Prostate gland (tissue), 2 donors: ENCODE data around the gene THYN1. TPM values are rescaled to one million over a fixed set of nuclear protein-coding genes. Genes with fewer than 3 reads are reported as not detected.
"Not testable (repeated sequence)": the region's sequence is repeated elsewhere in the genome, so short reads cannot be mapped to it uniquely, and the experiment has no call there.

Experiments used
- DNase-seq: peaks from one replicate; pipeline ENCODE4 v3.0.0-alpha.2; 2019; ENCODE audit warnings: low spot score
- H3K27ac ChIP-seq, 2 donors: fragments of 200-600 bp; sonication (generic); 2 replicates each; pipeline ENCODE4 v1.5.1; 2017 to 2019
- H3K27me3 ChIP-seq: fragments of 200-600 bp; sonication (generic); replicated peaks from 2 replicates; pipeline ENCODE4 v1.5.1; 2019; ENCODE audit not compliant: insufficient read depth
- H3K36me3 ChIP-seq, 2 donors: fragments of 200-600 bp; sonication (generic); 1 replicate in 1 of 2; 2 replicates in 1 of 2; pipeline versions ENCODE4 v1.5.1 to v1.8.1; 2017 to 2019
- H3K4me1 ChIP-seq: fragments of 200-600 bp; sonication (generic); replicated peaks from 2 replicates; pipeline ENCODE4 v1.5.1; 2019
- H3K4me3 ChIP-seq, 2 donors: fragments of 200-600 bp; sonication (generic); 2 replicates each; pipeline ENCODE4 v1.5.1; 2017 to 2019
- H3K9me3 ChIP-seq: fragments of 200-600 bp; sonication (generic); 2 replicates; pipeline ENCODE4 v1.5.1; 2017
- CTCF ChIP-seq, 4 experiments: fragments of 200-600 bp in 2 of 4; fragments of 450-650 bp in 2 of 4; sonication (generic) in 2 of 4; IDR thresholded peaks; 1 replicate in 3 of 4; 2 replicates in 1 of 4; pipeline ENCODE4 v1.5.1; 2016 to 2019; ENCODE audit warnings: antibody characterized with exemption in 4 of 4, mild to moderate bottlenecking in 2 of 4, moderate library complexity in 2 of 4
- POLR2A ChIP-seq: fragments of 450-650 bp; IDR thresholded peaks from one replicate; pipeline ENCODE4 v1.6.1; 2016; ENCODE audit warnings: antibody characterized with exemption, mild to moderate bottlenecking
- POLR2AphosphoS5 ChIP-seq: sonication (generic); formaldehyde crosslinking; IDR thresholded peaks from one replicate; pipeline ENCODE4 v1.6.1; 2017; ENCODE audit warnings: antibody characterized with exemption
- WGBS: methylation state at CpG from one replicate; pipeline ENCODE4 v1.1.5; 2018; 5-methylcytosine and 5-hydroxymethylcytosine counted together
- intact Hi-C: fragments of 100-400 bp; cut with DNase I; formaldehyde crosslinking; loops from one replicate; pipeline ENCODE4 v1.14.2; 2022
- total RNA-seq, 2 donors: library from RNA; depleted of rRNA; stranded (reverse); fragments of >200 nt; gene quantifications; one replicate each; pipeline ENCODE4 v1.1.0, GENCODE V29; 2016

The THYN1 gene
- total RNA-seq, 2 donors from 2014 or later: 48.5 to 59.7 TPM

GRCh38 chr11:134261626-134262488, 8.7 kb upstream of the THYN1 start:
- H3K36me3 ChIP-seq: peaks cover 0 to 3% of the 10 kb centered on the region in 2 donors
- 83% methylated on average over 14 of the region's 14 CpGs for WGBS
- intact Hi-C loops: no loop called here

GRCh38 chr11:134260983-134261382, 7.8 kb upstream of the THYN1 start:
- Histone ChIP-seq H3K36me3 (peaks cover 0 to 3% of the 10 kb centered on the region in 2 donors), H3K9me3 (no peaks in the 10 kb centered on the region), H3K4me3 (no peak overlapping the region), H3K4me1 (peaks cover 3% of the 10 kb centered on the region), H3K27me3 (no peaks in the 10 kb centered on the region), H3K27ac (peak overlapping the region in 1 of 2 donors; percentile 53)
- WGBS: 89% methylated on average over 16 of the region's 16 CpGs
- intact Hi-C loops: no loop called here
- DNase-seq: no peak
- TF ChIP-seq POLR2A (no peak), POLR2AphosphoS5 (no peak), CTCF (IDR thresholded peaks at IDR 0.05) (no peak)

More at GRCh38 chr11:134261626-134262488, 8.7 kb upstream of the THYN1 start:
- peak overlapping the region in 1 of 2 donors; percentile 1 for H3K27ac ChIP-seq
- DNase-seq: no peak
- no peaks in the 10 kb centered on the region for H3K9me3 ChIP-seq
- H3K4me1 ChIP-seq: peaks cover 5% of the 10 kb centered on the region
- no peak overlapping the region for H3K4me3 ChIP-seq
- H3K27me3 ChIP-seq: no peaks in the 10 kb centered on the region
- TF ChIP-seq CTCF (IDR thresholded peaks at IDR 0.05): peak in 3 of 4 experiments; percentile 48 to 59 (median 55)
- no peak for TF ChIP-seq POLR2A

DNA sequence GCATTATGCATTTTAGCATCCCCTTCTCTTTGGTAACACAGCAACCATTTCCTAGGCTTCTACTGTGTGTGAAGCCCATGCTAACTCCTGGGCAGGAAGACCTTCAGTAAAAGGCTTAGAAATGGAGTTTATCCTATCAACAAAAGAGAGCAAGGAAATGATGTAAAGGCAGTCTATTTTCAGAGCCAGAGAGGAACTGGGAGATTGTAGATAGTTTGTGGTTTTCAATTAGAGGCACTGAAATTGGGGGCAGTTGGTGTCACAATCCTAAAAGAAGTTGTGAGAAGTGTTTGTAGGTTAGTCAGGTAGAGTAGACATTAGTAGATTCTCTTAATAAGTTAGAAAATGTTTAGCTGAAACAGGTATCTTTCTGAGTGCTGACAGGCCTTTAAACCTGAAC, 7.4 kb upstream of the THYN1 start:
- no peak for DNase-seq
- TF ChIP-seq CTCF (IDR thresholded peaks at IDR 0.05) (no peak), POLR2AphosphoS5 (no peak), POLR2A (no peak)
- Histone ChIP-seq H3K36me3 (peaks cover 0 to 3% of the 10 kb centered on the region in 2 donors), H3K27me3 (no peaks in the 10 kb centered on the region), H3K4me3 (no peak overlapping the region), H3K4me1 (no peaks in the 10 kb centered on the region), H3K9me3 (no peaks in the 10 kb centered on the region), H3K27ac (peak overlapping the region; percentile 16 to 53)
- intact Hi-C loops: no loop called here

- WGBS: 77% methylated on average over 4 of the region's 4 CpGs
- H3K9me3 ChIP-seq: no peaks in the 10 kb centered on the region
- intact Hi-C loops: no loop called here
- no peak for TF ChIP-seq POLR2A
- peak; percentile 77 for TF ChIP-seq POLR2AphosphoS5
- TF ChIP-seq CTCF (IDR thresholded peaks at IDR 0.05): no peak
- H3K4me3 ChIP-seq: no peak overlapping the region
- H3K27me3 ChIP-seq: no peaks in the 10 kb centered on the region
- H3K4me1 ChIP-seq: peaks cover 2% of the 10 kb centered on the region
- H3K27ac ChIP-seq: peak overlapping the region; percentile 52 to 53
- DNase-seq: peak; percentile 43
- H3K36me3 ChIP-seq: peaks cover 0 to 3% of the 10 kb centered on the region in 2 donors
These were observed 5.4 kb upstream of the THYN1 start for GRCh38 chr11:134258577-134258976.

GRCh38 chr11:134257101-134257500, 3.9 kb upstream of the THYN1 start:
- 96% methylated on average over 11 of the region's 11 CpGs for WGBS
- no peak overlapping the region for H3K27ac ChIP-seq
- H3K4me1 ChIP-seq: peaks cover 2% of the 10 kb centered on the region
- H3K4me3 ChIP-seq: no peak overlapping the region
- no peak for TF ChIP-seq POLR2AphosphoS5
- TF ChIP-seq CTCF (IDR thresholded peaks at IDR 0.05): no peak
- no peak for TF ChIP-seq POLR2A
- no peaks in the 10 kb centered on the region for H3K27me3 ChIP-seq
- H3K9me3 ChIP-seq: no peaks in the 10 kb centered on the region
- peaks cover 0 to 3% of the 10 kb centered on the region in 2 donors for H3K36me3 ChIP-seq
- intact Hi-C loops: no loop called here
- DNase-seq: no peak

DNA sequence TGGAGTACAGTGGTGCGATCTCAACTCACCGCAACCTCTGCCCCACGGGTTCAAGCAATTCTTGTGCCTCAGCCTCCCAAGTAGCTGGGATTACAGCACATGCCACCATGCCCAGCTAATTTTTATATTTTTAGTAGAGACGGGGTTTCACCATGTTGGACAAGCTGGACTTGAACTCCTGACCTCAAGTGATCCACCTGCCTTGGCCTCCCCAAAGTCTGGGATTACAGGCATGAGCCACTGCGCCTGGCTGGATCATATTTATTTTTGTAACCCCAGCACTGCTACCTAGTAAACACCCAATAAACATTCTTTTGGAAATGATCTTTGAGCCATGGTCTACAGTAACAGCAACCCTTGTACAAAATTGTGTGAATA, 2.0 kb upstream of the THYN1 start:
- H3K27ac ChIP-seq, H3K36me3 ChIP-seq, H3K4me3 ChIP-seq, DNase-seq, H3K9me3 ChIP-seq, H3K4me1 ChIP-seq, intact Hi-C loops, H3K27me3 ChIP-seq: not testable (repeated sequence)
- 97% methylated on average over 5 of the region's 5 CpGs for WGBS
